HCT116 (cell line): ENCODE data around the gene MAPKAP1.

ENCODE experiments used
- ATF3 ChIP-seq: IDR thresholded peaks from 2 replicates; pipeline ENCODE4 v1.6.1; 2012
- CTCF ChIP-seq, 3 experiments: fragments of 200-600 bp in 1 of 3; sonication (generic) in 1 of 3; IDR thresholded peaks in 2 of 3; conservative IDR thresholded peaks in 1 of 3; 2 replicates each; pipeline ENCODE4 v1.5.1; 2012 to 2017; ENCODE audit warnings: low read depth in 2 of 3, low read length in 2 of 3, antibody characterized with exemption in 1 of 3, borderline replicate concordance in 1 of 3, control low read depth in 1 of 3, mild to moderate bottlenecking in 1 of 3, mixed read lengths in 1 of 3, mixed run types in 1 of 3, moderate library complexity in 1 of 3; ENCODE audit not compliant: insufficient read depth in 1 of 3
- EGR1 ChIP-seq: IDR thresholded peaks from 2 replicates; pipeline ENCODE4 v1.6.1; 2012; ENCODE audit warnings: low read depth
- ELF1 ChIP-seq: IDR thresholded peaks from 2 replicates; pipeline ENCODE4 v1.6.1; 2012; ENCODE audit warnings: low read depth, borderline replicate concordance
- EZH2 ChIP-seq: fragments of 200-600 bp; sonication (generic); IDR thresholded peaks from 2 replicates; pipeline ENCODE4 v1.6.1; 2017; ENCODE audit warnings: antibody characterized with exemption, mixed run types
- JUND ChIP-seq: IDR thresholded peaks from 2 replicates; pipeline ENCODE4 v1.6.1; 2012
- MAX ChIP-seq: IDR thresholded peaks from 2 replicates; pipeline ENCODE4 v1.6.1; 2012
- POLR2A ChIP-seq: IDR thresholded peaks from 2 replicates; pipeline ENCODE4 v1.7.0; 2011; ENCODE audit warnings: borderline replicate concordance; ENCODE audit not compliant: insufficient read depth, insufficient read length; ENCODE audit errors: extremely low read depth
- SIN3A ChIP-seq: IDR thresholded peaks from 2 replicates; pipeline ENCODE4 v1.6.1; 2012; ENCODE audit warnings: low read depth
- SP1 ChIP-seq: IDR thresholded peaks from 2 replicates; pipeline ENCODE4 v1.6.1; 2012; ENCODE audit warnings: low read depth
- TCF7L2 ChIP-seq: IDR thresholded peaks from 2 replicates; pipeline ENCODE4 v1.7.0; 2011; ENCODE audit warnings: borderline replicate concordance, inconsistent platforms; ENCODE audit not compliant: insufficient read depth, insufficient read length; ENCODE audit errors: extremely low read depth
- YY1 ChIP-seq: IDR thresholded peaks from 2 replicates; pipeline ENCODE4 v1.6.1; 2011; ENCODE audit warnings: low read length, low read depth, moderate library complexity, mild to moderate bottlenecking; ENCODE audit not compliant: insufficient replicate concordance; ENCODE audit errors: extremely low read depth
- ZBTB33 ChIP-seq: IDR thresholded peaks from 2 replicates; pipeline ENCODE4 v1.6.1; 2011; ENCODE audit warnings: mild to moderate bottlenecking, low read length, moderate library complexity; ENCODE audit not compliant: insufficient replicate concordance; ENCODE audit errors: extremely low read depth

- TF ChIP-seq EGR1, result no peak
- no peak for TF ChIP-seq MAX
- no peak for TF ChIP-seq POLR2A
- no peak for TF ChIP-seq CTCF (IDR thresholded peaks at IDR 0.05 in 2 of 3, conservative IDR thresholded peaks at IDR 0.05 in 1 of 3; ENCODE audit: borderline replicate concordance in 1 of 3, insufficient read depth in 1 of 3, low read depth in 2 of 3, low read length in 2 of 3)
- no peak for TF ChIP-seq SIN3A
- no peak for TF ChIP-seq SP1
- TF ChIP-seq TCF7L2, result no peak
- no peak for TF ChIP-seq JUND
- no peak for TF ChIP-seq ATF3
- TF ChIP-seq EZH2, result no peak
- no peak for TF ChIP-seq YY1
- no peak for TF ChIP-seq ELF1
- TF ChIP-seq ZBTB33, result no peak
Measured at GRCh38 chr9:125752070-125752628, 45.1 kb upstream of the MAPKAP1 start.
